ENCODE results near the gene CAMK4.

The CAMK4 gene

DNA sequence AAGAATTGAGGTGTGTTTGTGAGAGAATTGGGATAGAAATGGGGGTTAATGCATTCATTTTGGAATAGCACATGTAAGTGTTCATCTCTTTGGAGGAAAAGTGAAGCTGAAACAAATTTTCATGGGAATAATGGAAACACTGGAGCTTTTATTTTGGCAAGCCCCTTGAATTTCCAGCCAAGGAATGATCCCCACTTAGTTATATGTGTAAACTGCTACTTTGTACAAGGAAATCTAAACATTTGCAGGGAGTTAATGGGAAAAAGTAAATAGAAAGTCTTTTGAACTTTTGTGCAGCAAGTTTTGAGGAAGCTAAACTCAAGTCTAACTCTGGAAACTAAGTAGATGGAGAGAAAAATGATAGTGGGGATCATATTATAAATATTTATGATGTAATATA is 44.1 kb downstream of the CAMK4 start:
- Histone ChIP-seq H3K27ac (replicated peaks) (no peak overlapping the region), H3K4me3 (replicated peaks; ENCODE audit: insufficient read depth, low read length) (no peak overlapping the region), H3K27me3 (ENCODE audit: insufficient read depth, poor library complexity, severe bottlenecking) (no peaks in the 10 kb centered on the region)
- no peak for TF ChIP-seq GABPA (IDR thresholded peaks at IDR 0.05; ENCODE audit: low read depth)
- no peak for TF ChIP-seq SPI1 (IDR thresholded peaks at IDR 0.05; ENCODE audit: borderline replicate concordance, low read depth)
- TF ChIP-seq POLR2AphosphoS5 (IDR thresholded peaks at IDR 0.05; ENCODE audit: low read depth) = no peak
- TF ChIP-seq, protein P1, sequence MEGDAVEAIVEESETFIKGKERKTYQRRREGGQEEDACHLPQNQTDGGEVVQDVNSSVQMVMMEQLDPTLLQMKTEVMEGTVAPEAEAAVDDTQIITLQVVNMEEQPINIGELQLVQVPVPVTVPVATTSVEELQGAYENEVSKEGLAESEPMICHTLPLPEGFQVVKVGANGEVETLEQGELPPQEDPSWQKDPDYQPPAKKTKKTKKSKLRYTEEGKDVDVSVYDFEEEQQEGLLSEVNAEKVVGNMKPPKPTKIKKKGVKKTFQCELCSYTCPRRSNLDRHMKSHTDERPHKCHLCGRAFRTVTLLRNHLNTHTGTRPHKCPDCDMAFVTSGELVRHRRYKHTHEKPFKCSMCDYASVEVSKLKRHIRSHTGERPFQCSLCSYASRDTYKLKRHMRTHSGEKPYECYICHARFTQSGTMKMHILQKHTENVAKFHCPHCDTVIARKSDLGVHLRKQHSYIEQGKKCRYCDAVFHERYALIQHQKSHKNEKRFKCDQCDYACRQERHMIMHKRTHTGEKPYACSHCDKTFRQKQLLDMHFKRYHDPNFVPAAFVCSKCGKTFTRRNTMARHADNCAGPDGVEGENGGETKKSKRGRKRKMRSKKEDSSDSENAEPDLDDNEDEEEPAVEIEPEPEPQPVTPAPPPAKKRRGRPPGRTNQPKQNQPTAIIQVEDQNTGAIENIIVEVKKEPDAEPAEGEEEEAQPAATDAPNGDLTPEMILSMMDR (IDR thresholded peaks at IDR 0.05; ENCODE audit: insufficient read depth, low read length) = no peak
- TF ChIP-seq, protein P2, sequence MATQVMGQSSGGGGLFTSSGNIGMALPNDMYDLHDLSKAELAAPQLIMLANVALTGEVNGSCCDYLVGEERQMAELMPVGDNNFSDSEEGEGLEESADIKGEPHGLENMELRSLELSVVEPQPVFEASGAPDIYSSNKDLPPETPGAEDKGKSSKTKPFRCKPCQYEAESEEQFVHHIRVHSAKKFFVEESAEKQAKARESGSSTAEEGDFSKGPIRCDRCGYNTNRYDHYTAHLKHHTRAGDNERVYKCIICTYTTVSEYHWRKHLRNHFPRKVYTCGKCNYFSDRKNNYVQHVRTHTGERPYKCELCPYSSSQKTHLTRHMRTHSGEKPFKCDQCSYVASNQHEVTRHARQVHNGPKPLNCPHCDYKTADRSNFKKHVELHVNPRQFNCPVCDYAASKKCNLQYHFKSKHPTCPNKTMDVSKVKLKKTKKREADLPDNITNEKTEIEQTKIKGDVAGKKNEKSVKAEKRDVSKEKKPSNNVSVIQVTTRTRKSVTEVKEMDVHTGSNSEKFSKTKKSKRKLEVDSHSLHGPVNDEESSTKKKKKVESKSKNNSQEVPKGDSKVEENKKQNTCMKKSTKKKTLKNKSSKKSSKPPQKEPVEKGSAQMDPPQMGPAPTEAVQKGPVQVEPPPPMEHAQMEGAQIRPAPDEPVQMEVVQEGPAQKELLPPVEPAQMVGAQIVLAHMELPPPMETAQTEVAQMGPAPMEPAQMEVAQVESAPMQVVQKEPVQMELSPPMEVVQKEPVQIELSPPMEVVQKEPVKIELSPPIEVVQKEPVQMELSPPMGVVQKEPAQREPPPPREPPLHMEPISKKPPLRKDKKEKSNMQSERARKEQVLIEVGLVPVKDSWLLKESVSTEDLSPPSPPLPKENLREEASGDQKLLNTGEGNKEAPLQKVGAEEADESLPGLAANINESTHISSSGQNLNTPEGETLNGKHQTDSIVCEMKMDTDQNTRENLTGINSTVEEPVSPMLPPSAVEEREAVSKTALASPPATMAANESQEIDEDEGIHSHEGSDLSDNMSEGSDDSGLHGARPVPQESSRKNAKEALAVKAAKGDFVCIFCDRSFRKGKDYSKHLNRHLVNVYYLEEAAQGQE (IDR thresholded peaks at IDR 0.05; ENCODE audit: insufficient replicate concordance, low read depth) = no peak
- no peak for DNase-seq (ENCODE audit: low read depth in 1 of 2, low spot score in 1 of 2)

DNA sequence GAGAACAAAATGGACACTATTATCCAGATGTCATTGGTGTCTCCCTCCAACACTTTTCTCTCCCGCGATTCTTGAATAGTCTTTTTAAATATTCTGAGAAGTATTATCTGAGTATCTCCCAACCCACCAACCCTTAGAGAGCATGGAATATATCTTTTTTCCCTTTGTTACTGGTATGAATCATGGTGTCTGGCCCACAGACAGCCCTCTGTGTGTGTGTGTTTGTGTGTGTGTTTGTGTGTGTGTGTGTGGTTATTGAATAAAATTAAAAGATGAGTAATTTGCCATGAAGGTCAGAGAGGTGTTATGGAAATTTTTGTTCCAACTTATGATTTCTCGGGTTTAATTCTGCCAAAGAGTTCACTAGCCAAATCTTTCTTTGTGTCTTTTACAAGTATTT is 47.7 kb downstream of the CAMK4 start:
- TF ChIP-seq GABPA (IDR thresholded peaks at IDR 0.05; ENCODE audit: low read depth) (no peak), POLR2AphosphoS5 (IDR thresholded peaks at IDR 0.05; ENCODE audit: low read depth) (no peak), SPI1 (IDR thresholded peaks at IDR 0.05; ENCODE audit: borderline replicate concordance, low read depth) (no peak)
- TF ChIP-seq, protein P1 (IDR thresholded peaks at IDR 0.05; ENCODE audit: insufficient read depth, low read length) = no peak
- TF ChIP-seq, protein P2 (IDR thresholded peaks at IDR 0.05; ENCODE audit: insufficient replicate concordance, low read depth) = no peak

DNA sequence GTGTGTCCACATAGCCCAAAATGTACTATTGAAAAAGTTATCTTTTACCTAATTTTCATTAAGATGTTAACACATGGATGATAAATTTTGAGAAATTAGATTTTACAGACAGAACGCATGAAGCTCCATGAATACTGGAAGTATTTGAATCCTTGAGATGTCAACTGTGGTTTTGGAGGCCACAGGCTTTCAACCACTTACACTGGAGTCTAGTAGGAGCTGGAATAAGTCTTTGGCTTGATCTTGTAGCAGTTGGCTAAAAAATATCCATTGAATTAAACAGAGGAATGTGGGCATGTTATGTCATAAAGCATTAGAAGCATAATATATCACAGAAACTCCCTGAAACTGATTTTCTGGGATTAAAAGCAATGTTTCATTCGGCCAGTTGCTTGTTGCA is 52.9 kb downstream of the CAMK4 start:
- Histone ChIP-seq H3K27me3 (ENCODE audit: insufficient read depth, poor library complexity, severe bottlenecking) (no peaks in the 10 kb centered on the region), H3K4me3 (replicated peaks; ENCODE audit: insufficient read depth, low read length) (no peak overlapping the region), H3K27ac (replicated peaks) (no peak overlapping the region)
- TF ChIP-seq GABPA (IDR thresholded peaks at IDR 0.05; ENCODE audit: low read depth) (no peak), POLR2AphosphoS5 (IDR thresholded peaks at IDR 0.05; ENCODE audit: low read depth) (no peak), SPI1 (IDR thresholded peaks at IDR 0.05; ENCODE audit: borderline replicate concordance, low read depth) (no peak)
- TF ChIP-seq, protein P2 (IDR thresholded peaks at IDR 0.05; ENCODE audit: insufficient replicate concordance, low read depth) = no peak
- TF ChIP-seq, protein P1 (IDR thresholded peaks at IDR 0.05; ENCODE audit: insufficient read depth, low read length) = no peak
- DNase-seq (ENCODE audit: low read depth in 1 of 2, low spot score in 1 of 2) = no peak

More for the DNA sequence above, 47.7 kb downstream of the CAMK4 start:
- Histone ChIP-seq H3K27ac (replicated peaks) (no peak overlapping the region), H3K4me3 (replicated peaks; ENCODE audit: insufficient read depth, low read length) (no peak overlapping the region), H3K27me3 (ENCODE audit: insufficient read depth, poor library complexity, severe bottlenecking) (no peaks in the 10 kb centered on the region)
- DNase-seq (ENCODE audit: low read depth in 1 of 2, low spot score in 1 of 2) = no peak

Data from HL-60 (cell line).